ENCODE measurements around the gene USP24. TPM values are rescaled to one million over a fixed set of nuclear protein-coding genes. Genes with fewer than 3 reads are reported as not detected.
A peak's percentile ranks its signal among the peaks of the same experiment; 100 is the strongest.

The USP24 gene
- polyA plus RNA-seq, 1 donor (not counting 4 experiments of a cell fraction or from before 2014, with no cell fraction given) = 22.5 TPM

DNA sequence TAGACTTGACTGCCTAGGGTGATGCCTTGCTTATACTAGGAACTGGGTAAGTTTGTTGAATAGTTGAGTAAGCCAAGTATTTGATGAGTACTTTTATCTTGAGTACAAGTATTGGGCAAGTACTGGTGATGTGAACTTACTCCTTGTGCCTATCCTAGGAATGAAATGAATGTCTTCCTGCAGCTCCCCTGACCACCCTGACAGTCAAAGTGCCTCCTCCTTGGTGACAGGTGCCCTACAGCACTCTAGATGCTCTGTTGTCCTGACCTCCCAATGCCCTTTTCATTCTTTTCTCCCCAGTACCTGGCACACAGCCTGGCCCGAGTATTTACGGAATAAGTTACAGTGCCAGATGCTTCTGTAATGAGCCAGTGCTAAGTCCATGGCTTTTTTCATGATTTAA, 150.3 kb downstream of the USP24 start:
- no peak for DNase-seq (ENCODE audit: low read depth, low spot score)

DNA sequence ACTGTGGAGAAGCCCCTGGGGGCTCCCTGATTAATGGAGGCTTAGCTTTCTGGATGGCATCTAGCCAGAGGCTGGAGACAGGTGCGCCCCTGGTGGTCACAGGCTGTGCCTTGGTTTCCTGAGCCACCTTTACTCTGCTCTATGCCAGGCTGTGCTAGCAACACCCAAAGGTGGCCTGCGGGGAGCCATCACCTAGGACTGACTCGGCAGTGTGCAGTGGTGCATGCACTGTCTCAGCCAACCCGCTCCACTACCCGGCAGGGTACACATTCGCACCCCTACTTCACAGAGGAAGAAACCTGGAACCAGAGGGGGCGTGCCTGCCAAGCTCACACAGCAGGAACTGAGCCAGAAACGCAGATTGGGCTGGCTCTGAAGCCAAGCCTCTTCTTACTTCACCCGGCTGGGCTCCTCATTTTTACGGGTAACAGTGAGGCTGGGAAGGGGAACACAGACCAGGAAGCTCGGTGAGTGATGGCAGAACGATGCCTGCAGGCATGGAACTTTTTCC, 151.0 kb downstream of the USP24 start:
- H3K4me2 ChIP-seq (ENCODE audit: control insufficient read depth, extremely low read depth, insufficient read depth, low read depth, low read length) = no peak overlapping the region
- H4K20me1 ChIP-seq (ENCODE audit: control insufficient read depth, extremely low read depth, insufficient read depth, low read length) = peaks cover 11% of the 10 kb centered on the region
- H3K27me3 ChIP-seq (ENCODE audit: control insufficient read depth, extremely low read depth, insufficient read depth, low read length) = no peaks in the 10 kb centered on the region
- peaks cover 13% of the 10 kb centered on the region for H3K4me1 ChIP-seq (ENCODE audit: control insufficient read depth, extremely low read depth, insufficient read depth, low read length)
- H3K36me3 ChIP-seq (ENCODE audit: control insufficient read depth in 2 of 2, extremely low read depth in 1 of 2, insufficient read depth in 2 of 2, low read length in 2 of 2) = peaks cover 44 to 71% of the 10 kb centered on the region in 2 experiments
- H3K9me1 ChIP-seq (ENCODE audit: control insufficient read depth, extremely low read depth, insufficient read depth, low read length) = no peaks in the 10 kb centered on the region
- H3K79me2 ChIP-seq (ENCODE audit: control insufficient read depth, insufficient read depth, low read length) = peaks cover 4% of the 10 kb centered on the region
- H2AFZ ChIP-seq (ENCODE audit: control insufficient read depth, low read length) = no peak overlapping the region
- no peak overlapping the region for H3K27ac ChIP-seq (ENCODE audit: control insufficient read depth, insufficient read depth, low read length)
- H3K9me3 ChIP-seq (ENCODE audit: control insufficient read depth, low read depth, low read length) = no peaks in the 10 kb centered on the region
- H3K9ac ChIP-seq (ENCODE audit: control insufficient read depth, extremely low read depth, insufficient read depth, low read length) = no peak overlapping the region
- FAIRE-seq = no peak
- DNase-seq (ENCODE audit: low read depth, low spot score) = no peak
- no peak overlapping the region for H3K4me3 ChIP-seq (ENCODE audit: control insufficient read depth in 2 of 3, extremely low read depth in 1 of 3, insufficient read depth in 2 of 3, low read depth in 1 of 3, low read length in 3 of 3)
- dilution Hi-C loops (cut with MboI; ENCODE audit: extremely low pct_ligation_motif_present, low sequenced_read_pairs) = no loop called here
- TF ChIP-seq, protein P1, sequence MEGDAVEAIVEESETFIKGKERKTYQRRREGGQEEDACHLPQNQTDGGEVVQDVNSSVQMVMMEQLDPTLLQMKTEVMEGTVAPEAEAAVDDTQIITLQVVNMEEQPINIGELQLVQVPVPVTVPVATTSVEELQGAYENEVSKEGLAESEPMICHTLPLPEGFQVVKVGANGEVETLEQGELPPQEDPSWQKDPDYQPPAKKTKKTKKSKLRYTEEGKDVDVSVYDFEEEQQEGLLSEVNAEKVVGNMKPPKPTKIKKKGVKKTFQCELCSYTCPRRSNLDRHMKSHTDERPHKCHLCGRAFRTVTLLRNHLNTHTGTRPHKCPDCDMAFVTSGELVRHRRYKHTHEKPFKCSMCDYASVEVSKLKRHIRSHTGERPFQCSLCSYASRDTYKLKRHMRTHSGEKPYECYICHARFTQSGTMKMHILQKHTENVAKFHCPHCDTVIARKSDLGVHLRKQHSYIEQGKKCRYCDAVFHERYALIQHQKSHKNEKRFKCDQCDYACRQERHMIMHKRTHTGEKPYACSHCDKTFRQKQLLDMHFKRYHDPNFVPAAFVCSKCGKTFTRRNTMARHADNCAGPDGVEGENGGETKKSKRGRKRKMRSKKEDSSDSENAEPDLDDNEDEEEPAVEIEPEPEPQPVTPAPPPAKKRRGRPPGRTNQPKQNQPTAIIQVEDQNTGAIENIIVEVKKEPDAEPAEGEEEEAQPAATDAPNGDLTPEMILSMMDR (optimal IDR thresholded peaks at IDR 0.05 in 1 of 3, IDR thresholded peaks at IDR 0.05 in 1 of 3, conservative IDR thresholded peaks at IDR 0.05 in 1 of 3; ENCODE audit: extremely low read depth in 1 of 3, insufficient read depth in 2 of 3, low read length in 3 of 3) = peak in 2 of 3 experiments; percentile 60 to 62
- TF ChIP-seq EZH2 (IDR thresholded peaks at IDR 0.05; ENCODE audit: low read length) = no peak

More for the DNA sequence above, 150.3 kb downstream of the USP24 start:
- Histone ChIP-seq H3K9me1 (ENCODE audit: control insufficient read depth, extremely low read depth, insufficient read depth, low read length) (no peaks in the 10 kb centered on the region), H4K20me1 (ENCODE audit: control insufficient read depth, extremely low read depth, insufficient read depth, low read length) (peaks cover 11% of the 10 kb centered on the region), H3K27me3 (ENCODE audit: control insufficient read depth, extremely low read depth, insufficient read depth, low read length) (no peaks in the 10 kb centered on the region), H3K36me3 (ENCODE audit: control insufficient read depth in 2 of 2, extremely low read depth in 1 of 2, insufficient read depth in 2 of 2, low read length in 2 of 2) (peaks cover 40 to 68% of the 10 kb centered on the region in 2 experiments), H3K9ac (ENCODE audit: control insufficient read depth, extremely low read depth, insufficient read depth, low read length) (no peak overlapping the region), H3K27ac (ENCODE audit: control insufficient read depth, insufficient read depth, low read length) (no peak overlapping the region), H3K9me3 (ENCODE audit: control insufficient read depth, low read depth, low read length) (no peaks in the 10 kb centered on the region), H3K79me2 (ENCODE audit: control insufficient read depth, insufficient read depth, low read length) (peaks cover 4% of the 10 kb centered on the region), H2AFZ (ENCODE audit: control insufficient read depth, low read length) (no peak overlapping the region), H3K4me2 (ENCODE audit: control insufficient read depth, extremely low read depth, insufficient read depth, low read depth, low read length) (no peak overlapping the region), H3K4me1 (ENCODE audit: control insufficient read depth, extremely low read depth, insufficient read depth, low read length) (peaks cover 5% of the 10 kb centered on the region), H3K4me3 (ENCODE audit: control insufficient read depth in 2 of 3, extremely low read depth in 1 of 3, insufficient read depth in 2 of 3, low read depth in 1 of 3, low read length in 3 of 3) (no peak overlapping the region)
- FAIRE-seq = peak; percentile 60
- TF ChIP-seq EZH2 (IDR thresholded peaks at IDR 0.05; ENCODE audit: low read length) = no peak
- TF ChIP-seq, protein P1 (optimal IDR thresholded peaks at IDR 0.05 in 1 of 3, IDR thresholded peaks at IDR 0.05 in 1 of 3, conservative IDR thresholded peaks at IDR 0.05 in 1 of 3; ENCODE audit: extremely low read depth in 1 of 3, insufficient read depth in 2 of 3, low read length in 3 of 3) = no peak
- dilution Hi-C loops (cut with MboI; ENCODE audit: extremely low pct_ligation_motif_present, low sequenced_read_pairs) = no loop called here

All from keratinocyte (primary cell).